22Rv1 (cell line): ENCODE results near the gene SYT6.

Experiments used
- ZFX ChIP-seq: fragments of 450-650 bp; IDR thresholded peaks from 2 replicates; pipeline ENCODE4 v1.6.1; 2017; ENCODE audit warnings: antibody characterized with exemption, borderline replicate concordance
- TF ChIP-seq, protein P1 (sequence below): fragments of 450-650 bp; IDR thresholded peaks from 2 replicates; pipeline ENCODE4 v1.5.1; 2017; ENCODE audit warnings: mild to moderate bottlenecking

DNA sequence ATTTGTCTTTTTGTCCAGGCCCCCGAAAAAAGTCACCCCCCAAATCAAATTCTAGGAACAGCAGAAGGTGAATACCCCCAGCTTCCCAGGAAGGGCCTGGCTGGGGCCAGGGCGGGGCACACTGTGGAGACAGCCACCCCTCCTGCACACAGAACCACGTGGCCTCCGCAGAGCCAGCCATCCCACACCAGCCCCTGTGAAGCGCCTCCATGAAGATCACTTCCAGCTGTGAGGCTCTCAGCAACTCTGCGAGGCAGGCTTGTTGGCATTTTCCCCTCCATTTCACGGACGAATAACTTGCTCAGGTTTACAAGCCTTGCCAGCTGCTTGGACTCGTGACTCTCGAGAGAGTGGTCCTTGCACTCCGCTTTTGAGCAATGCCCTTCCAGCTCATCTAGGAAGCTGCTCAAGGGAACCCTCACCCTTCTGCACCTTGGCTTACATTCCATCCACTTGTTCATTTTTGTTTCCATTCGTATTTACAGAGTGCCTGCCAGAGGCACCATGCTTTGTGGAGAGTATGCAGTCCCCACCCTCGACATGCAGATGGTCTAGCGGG is 48.2 kb downstream of the SYT6 start:
- TF ChIP-seq, protein P1, sequence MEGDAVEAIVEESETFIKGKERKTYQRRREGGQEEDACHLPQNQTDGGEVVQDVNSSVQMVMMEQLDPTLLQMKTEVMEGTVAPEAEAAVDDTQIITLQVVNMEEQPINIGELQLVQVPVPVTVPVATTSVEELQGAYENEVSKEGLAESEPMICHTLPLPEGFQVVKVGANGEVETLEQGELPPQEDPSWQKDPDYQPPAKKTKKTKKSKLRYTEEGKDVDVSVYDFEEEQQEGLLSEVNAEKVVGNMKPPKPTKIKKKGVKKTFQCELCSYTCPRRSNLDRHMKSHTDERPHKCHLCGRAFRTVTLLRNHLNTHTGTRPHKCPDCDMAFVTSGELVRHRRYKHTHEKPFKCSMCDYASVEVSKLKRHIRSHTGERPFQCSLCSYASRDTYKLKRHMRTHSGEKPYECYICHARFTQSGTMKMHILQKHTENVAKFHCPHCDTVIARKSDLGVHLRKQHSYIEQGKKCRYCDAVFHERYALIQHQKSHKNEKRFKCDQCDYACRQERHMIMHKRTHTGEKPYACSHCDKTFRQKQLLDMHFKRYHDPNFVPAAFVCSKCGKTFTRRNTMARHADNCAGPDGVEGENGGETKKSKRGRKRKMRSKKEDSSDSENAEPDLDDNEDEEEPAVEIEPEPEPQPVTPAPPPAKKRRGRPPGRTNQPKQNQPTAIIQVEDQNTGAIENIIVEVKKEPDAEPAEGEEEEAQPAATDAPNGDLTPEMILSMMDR, result no peak
- TF ChIP-seq ZFX, result no peak
